ENCODE measurements around the gene HS6ST2. TPM values are rescaled to one million over a fixed set of nuclear protein-coding genes. Genes with fewer than 3 reads are reported as not detected.

Gene HS6ST2
- total RNA-seq, 1 experiment from 2014 or later = not detected

GRCh38 chrX:132795181-132795580, 163.2 kb downstream of the HS6ST2 start:
- no peak for DNase-seq (ENCODE audit: low spot score)

- no peak for DNase-seq (ENCODE audit: low spot score)
Measured at GRCh38 chrX:132791714-132792113, 166.7 kb downstream of the HS6ST2 start.

- DNase-seq (ENCODE audit: low spot score) = no peak
Measured at GRCh38 chrX:132790329-132790728, 168.1 kb downstream of the HS6ST2 start.

- peak; percentile 28 for DNase-seq (ENCODE audit: low spot score)
Measured at GRCh38 chrX:132786217-132786616, 172.2 kb downstream of the HS6ST2 start.

GRCh38 chrX:132778917-132779316, 179.5 kb downstream of the HS6ST2 start:
- DNase-seq (ENCODE audit: low spot score) = no peak

- DNase-seq (ENCODE audit: low spot score) = no peak
Measured at GRCh38 chrX:132776486-132777210, 181.8 kb downstream of the HS6ST2 start.

GRCh38 chrX:132775263-132775823, 183.1 kb downstream of the HS6ST2 start:
- DNase-seq (ENCODE audit: low spot score) = no peak

- no peak for DNase-seq (ENCODE audit: low spot score)
Measured at GRCh38 chrX:132774010-132774714, 184.3 kb downstream of the HS6ST2 start.

GRCh38 chrX:132769609-132770008, 188.8 kb downstream of the HS6ST2 start:
- DNase-seq (ENCODE audit: low spot score) = no peak

- no peak for DNase-seq (ENCODE audit: low spot score)
Measured at GRCh38 chrX:132766452-132766851, 192.0 kb downstream of the HS6ST2 start.

- DNase-seq (ENCODE audit: low spot score) = no peak
Measured at GRCh38 chrX:132763528-132763927, 194.9 kb downstream of the HS6ST2 start.

- DNase-seq (ENCODE audit: low spot score) = no peak
Measured at GRCh38 chrX:132758759-132759158, 199.7 kb downstream of the HS6ST2 start.

GRCh38 chrX:132757066-132757623, 201.3 kb downstream of the HS6ST2 start:
- DNase-seq (ENCODE audit: low spot score) = no peak

GRCh38 chrX:132756439-132756838, 202.0 kb downstream of the HS6ST2 start:
- no peak for DNase-seq (ENCODE audit: low spot score)

GRCh38 chrX:132751063-132751690, 207.3 kb downstream of the HS6ST2 start:
- DNase-seq (ENCODE audit: low spot score) = no peak

- no peak for DNase-seq (ENCODE audit: low spot score)
Measured at GRCh38 chrX:132750331-132751062, 207.9 kb downstream of the HS6ST2 start.

- DNase-seq (ENCODE audit: low spot score) = no peak
Measured at GRCh38 chrX:132749406-132749805, 209.0 kb downstream of the HS6ST2 start.

GRCh38 chrX:132748909-132749308, 209.5 kb downstream of the HS6ST2 start:
- DNase-seq (ENCODE audit: low spot score) = no peak

GRCh38 chrX:132748268-132748667, 210.2 kb downstream of the HS6ST2 start:
- no peak for DNase-seq (ENCODE audit: low spot score)

GRCh38 chrX:132745593-132745992, 212.8 kb downstream of the HS6ST2 start:
- no peak for DNase-seq (ENCODE audit: low spot score)

- no peak for DNase-seq (ENCODE audit: low spot score)
Measured at GRCh38 chrX:132744470-132744869, 214.0 kb downstream of the HS6ST2 start.

GRCh38 chrX:132743086-132743485, 215.3 kb downstream of the HS6ST2 start:
- no peak for DNase-seq (ENCODE audit: low spot score)

Data from A172 (cell line).